HEK293 (cell line): ENCODE measurements around the gene SPON2.

Source experiments
- CTCF ChIA-PET: fragments of 350-600 bp; formaldehyde crosslinking; extraction: SDS; loops from one replicate; lab custom pipeline; 2021; ENCODE audit warnings: antibody characterized with exemption; lab: Yijun Ruan, JAX
- POLR2A ChIA-PET: fragments of 300-600 bp; formaldehyde crosslinking; extraction: SDS; loops from one replicate; lab custom pipeline; 2020; ENCODE audit warnings: antibody characterized with exemption, inconsistent platforms; lab: Yijun Ruan, JAX
- H3K27ac ChIP-seq: fragments of 200-500 bp; sonication (Bioruptor generic); 2 replicates; pipeline ENCODE4 v1.5.1; 2014; ENCODE audit warnings: low read depth, low read length, control low read depth, inconsistent platforms; ENCODE audit errors: extremely low read depth
- H3K36me3 ChIP-seq, 2 experiments: fragments of 200-500 bp in 1 of 2; sonication (Bioruptor generic) in 1 of 2; 1 replicate in 1 of 2; 2 replicates in 1 of 2; pipeline ENCODE4 v1.5.1; 2014 to 2017; ENCODE audit warnings: inconsistent platforms in 2 of 2, low read length in 2 of 2; ENCODE audit not compliant: control insufficient read depth in 2 of 2, insufficient read depth in 1 of 2
- H3K4me1 ChIP-seq: fragments of 200-500 bp; sonication (Bioruptor generic); 2 replicates; pipeline ENCODE4 v1.5.1; 2014; ENCODE audit warnings: mild to moderate bottlenecking, low read length, inconsistent platforms; ENCODE audit not compliant: control insufficient read depth, insufficient read depth
- H3K4me3 ChIP-seq: 2 replicates; pipeline ENCODE4 v1.5.1; 2011; ENCODE audit warnings: low read depth, mild to moderate bottlenecking, control low read depth, low read length, moderate library complexity
- H3K9me3 ChIP-seq: fragments of 200-500 bp; sonication (Bioruptor generic); 2 replicates; pipeline ENCODE4 v1.5.1; 2014; ENCODE audit warnings: low read depth, low read length, inconsistent platforms; ENCODE audit not compliant: control insufficient read depth, insufficient read depth
- BCL11B ChIP-seq: fragments of 450-650 bp; formaldehyde crosslinking; IDR thresholded peaks from 2 replicates; pipeline ENCODE4 v1.5.1; 2016; ENCODE audit warnings: low read depth, missing biosample characterization, missing genetic modification characterization
- FEZF1 ChIP-seq: fragments of 450-650 bp; formaldehyde crosslinking; IDR thresholded peaks from 2 replicates; pipeline ENCODE4 v1.5.1; 2016; ENCODE audit warnings: missing biosample characterization, missing genetic modification characterization
- GLIS1 ChIP-seq: fragments of 450-650 bp; formaldehyde crosslinking; IDR thresholded peaks from 2 replicates; pipeline ENCODE4 v1.5.1; 2016; ENCODE audit warnings: missing biosample characterization, missing genetic modification characterization
- INSM2 ChIP-seq: fragments of 450-650 bp; formaldehyde crosslinking; IDR thresholded peaks from 2 replicates; pipeline ENCODE4 v1.5.1; 2016; ENCODE audit warnings: missing biosample characterization, missing genetic modification characterization
- KLF16 ChIP-seq: fragments of 450-650 bp; formaldehyde crosslinking; IDR thresholded peaks from 2 replicates; pipeline ENCODE4 v1.5.1; 2017; ENCODE audit warnings: missing biosample characterization, missing genetic modification characterization
- KLF8 ChIP-seq: fragments of 450-650 bp; formaldehyde crosslinking; IDR thresholded peaks from 2 replicates; pipeline ENCODE4 v1.5.1; 2016; ENCODE audit warnings: missing biosample characterization, missing genetic modification characterization
- OVOL3 ChIP-seq: fragments of 450-650 bp; formaldehyde crosslinking; IDR thresholded peaks from 2 replicates; pipeline ENCODE4 v1.5.1; 2016; ENCODE audit warnings: missing biosample characterization, missing genetic modification characterization
- PBX3 ChIP-seq: sonication (generic); formaldehyde crosslinking; IDR thresholded peaks from 2 replicates; pipeline ENCODE4 v1.8.1; 2022; ENCODE audit warnings: mild to moderate bottlenecking, moderate library complexity, missing genetic modification reagents
- SALL2 ChIP-seq: fragments of 450-650 bp; formaldehyde crosslinking; IDR thresholded peaks from 2 replicates; pipeline ENCODE4 v1.5.0; 2017; ENCODE audit warnings: missing biosample characterization, mild to moderate bottlenecking, missing genetic modification characterization, borderline replicate concordance
- SETDB1 ChIP-seq: IDR thresholded peaks from one replicate; pipeline ENCODE4 v1.6.1; 2017; ENCODE audit warnings: mild to moderate bottlenecking, low read length, moderate library complexity, mixed read lengths; ENCODE audit not compliant: insufficient read length
- SP3 ChIP-seq: fragments of 450-650 bp; formaldehyde crosslinking; IDR thresholded peaks from 2 replicates; pipeline ENCODE4 v1.5.1; 2016; ENCODE audit warnings: missing biosample characterization, missing genetic modification characterization
- SP7 ChIP-seq: fragments of 450-650 bp; formaldehyde crosslinking; IDR thresholded peaks from 2 replicates; pipeline ENCODE4 v1.5.1; 2016; ENCODE audit warnings: missing biosample characterization, missing genetic modification characterization
- ZBTB21 ChIP-seq: fragments of 450-650 bp; formaldehyde crosslinking; IDR thresholded peaks from 2 replicates; pipeline ENCODE4 v1.5.1; 2017; ENCODE audit warnings: missing biosample characterization, missing genetic modification characterization
- ZBTB44 ChIP-seq: fragments of 450-650 bp; IDR thresholded peaks from 2 replicates; pipeline ENCODE4 v1.5.1; 2018; ENCODE audit warnings: missing biosample characterization, mild to moderate bottlenecking, missing genetic modification characterization
- ZFHX2 ChIP-seq: fragments of 450-650 bp; formaldehyde crosslinking; conservative IDR thresholded peaks from 2 replicates; pipeline ENCODE4 v1.5.1; 2016; ENCODE audit warnings: missing biosample characterization, missing genetic modification characterization
- ZNF112 ChIP-seq: fragments of 450-650 bp; formaldehyde crosslinking; IDR thresholded peaks from 2 replicates; pipeline ENCODE4 v1.5.0; 2017; ENCODE audit warnings: missing biosample characterization, missing genetic modification characterization
- ZNF140 ChIP-seq: fragments of 450-650 bp; formaldehyde crosslinking; IDR thresholded peaks from 2 replicates; pipeline ENCODE4 v1.5.1; 2016; ENCODE audit warnings: missing biosample characterization, missing genetic modification characterization
- ZNF175 ChIP-seq: fragments of 450-650 bp; formaldehyde crosslinking; IDR thresholded peaks from 2 replicates; pipeline ENCODE4 v1.5.1; 2016; ENCODE audit warnings: missing biosample characterization, missing genetic modification characterization
- ZNF202 ChIP-seq: fragments of 450-650 bp; formaldehyde crosslinking; IDR thresholded peaks from 2 replicates; pipeline ENCODE4 v1.5.1; 2016; ENCODE audit warnings: missing biosample characterization, missing genetic modification characterization, borderline replicate concordance
- ZNF366 ChIP-seq: fragments of 450-650 bp; formaldehyde crosslinking; conservative IDR thresholded peaks from 2 replicates; pipeline ENCODE4 v1.5.1; 2016; ENCODE audit warnings: missing biosample characterization, missing genetic modification characterization
- ZNF391 ChIP-seq: fragments of 450-650 bp; formaldehyde crosslinking; IDR thresholded peaks from 2 replicates; pipeline ENCODE4 v1.5.1; 2016; ENCODE audit warnings: low read depth, missing biosample characterization, missing genetic modification characterization, borderline replicate concordance
- ZNF501 ChIP-seq: fragments of 450-650 bp; formaldehyde crosslinking; IDR thresholded peaks from 2 replicates; pipeline ENCODE4 v1.5.1; 2016; ENCODE audit warnings: missing biosample characterization, missing genetic modification characterization
- ZNF521 ChIP-seq: fragments of 450-650 bp; formaldehyde crosslinking; IDR thresholded peaks from 2 replicates; pipeline ENCODE4 v1.5.1; 2017; ENCODE audit warnings: missing biosample characterization, mild to moderate bottlenecking, missing genetic modification characterization
- ZNF600 ChIP-seq: fragments of 450-650 bp; formaldehyde crosslinking; IDR thresholded peaks from 2 replicates; pipeline ENCODE4 v1.5.1; 2016; ENCODE audit warnings: missing biosample characterization, missing genetic modification characterization
- ZNF776 ChIP-seq: fragments of 450-650 bp; formaldehyde crosslinking; IDR thresholded peaks from 2 replicates; pipeline ENCODE4 v1.5.0; 2017; ENCODE audit warnings: missing biosample characterization, missing genetic modification characterization, borderline replicate concordance
- TF ChIP-seq, protein P1 (sequence below): fragments of 450-650 bp; formaldehyde crosslinking; conservative IDR thresholded peaks from 2 replicates; pipeline ENCODE4 v1.5.1; 2016; ENCODE audit warnings: low read depth, missing biosample characterization, missing genetic modification characterization
- TF ChIP-seq, protein P2 (sequence below): fragments of 450-650 bp; formaldehyde crosslinking; IDR thresholded peaks from 2 replicates; pipeline ENCODE4 v1.5.0; 2017; ENCODE audit warnings: missing biosample characterization, missing genetic modification characterization, borderline replicate concordance

Gene SPON2

DNA sequence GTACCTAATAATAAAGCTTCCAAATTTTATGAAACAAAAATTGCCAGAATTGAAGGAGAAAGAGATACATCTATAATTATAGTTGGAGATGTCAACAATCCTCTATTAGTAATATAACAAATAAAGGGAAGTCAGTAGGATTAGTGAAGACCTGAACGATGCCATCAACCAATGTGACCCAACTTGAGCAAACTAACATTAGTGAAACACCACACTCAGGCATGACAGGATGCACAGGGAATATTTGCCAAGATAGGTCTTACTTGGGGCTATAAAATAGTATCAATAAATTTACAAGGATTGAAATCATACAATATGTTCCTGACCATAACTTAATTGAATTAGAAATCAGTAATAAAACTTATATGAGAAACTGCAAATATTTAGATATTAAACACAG, 12.0 kb downstream of the SPON2 start:
- CTCF ChIA-PET: no interaction called here
- POLR2A ChIA-PET: no interaction called here
- TF ChIP-seq ZNF501 (tag by site-specific recombination): no peak
- no peak for TF ChIP-seq GLIS1
- TF ChIP-seq, protein P1, sequence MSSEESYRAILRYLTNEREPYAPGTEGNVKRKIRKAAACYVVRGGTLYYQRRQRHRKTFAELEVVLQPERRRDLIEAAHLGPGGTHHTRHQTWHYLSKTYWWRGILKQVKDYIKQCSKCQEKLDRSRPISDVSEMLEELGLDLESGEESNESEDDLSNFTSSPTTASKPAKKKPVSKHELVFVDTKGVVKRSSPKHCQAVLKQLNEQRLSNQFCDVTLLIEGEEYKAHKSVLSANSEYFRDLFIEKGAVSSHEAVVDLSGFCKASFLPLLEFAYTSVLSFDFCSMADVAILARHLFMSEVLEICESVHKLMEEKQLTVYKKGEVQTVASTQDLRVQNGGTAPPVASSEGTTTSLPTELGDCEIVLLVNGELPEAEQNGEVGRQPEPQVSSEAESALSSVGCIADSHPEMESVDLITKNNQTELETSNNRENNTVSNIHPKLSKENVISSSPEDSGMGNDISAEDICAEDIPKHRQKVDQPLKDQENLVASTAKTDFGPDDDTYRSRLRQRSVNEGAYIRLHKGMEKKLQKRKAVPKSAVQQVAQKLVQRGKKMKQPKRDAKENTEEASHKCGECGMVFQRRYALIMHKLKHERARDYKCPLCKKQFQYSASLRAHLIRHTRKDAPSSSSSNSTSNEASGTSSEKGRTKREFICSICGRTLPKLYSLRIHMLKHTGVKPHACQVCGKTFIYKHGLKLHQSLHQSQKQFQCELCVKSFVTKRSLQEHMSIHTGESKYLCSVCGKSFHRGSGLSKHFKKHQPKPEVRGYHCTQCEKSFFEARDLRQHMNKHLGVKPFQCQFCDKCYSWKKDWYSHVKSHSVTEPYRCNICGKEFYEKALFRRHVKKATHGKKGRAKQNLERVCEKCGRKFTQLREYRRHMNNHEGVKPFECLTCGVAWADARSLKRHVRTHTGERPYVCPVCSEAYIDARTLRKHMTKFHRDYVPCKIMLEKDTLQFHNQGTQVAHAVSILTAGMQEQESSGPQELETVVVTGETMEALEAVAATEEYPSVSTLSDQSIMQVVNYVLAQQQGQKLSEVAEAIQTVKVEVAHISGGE (tag by site-specific recombination): no peak
- no peak for TF ChIP-seq SP3 (tag by site-specific recombination)
- no peak for TF ChIP-seq INSM2 (tag by site-specific recombination)
- no peak for TF ChIP-seq ZNF366
- TF ChIP-seq ZNF140 (tag by site-specific recombination): no peak
- TF ChIP-seq, protein P2, sequence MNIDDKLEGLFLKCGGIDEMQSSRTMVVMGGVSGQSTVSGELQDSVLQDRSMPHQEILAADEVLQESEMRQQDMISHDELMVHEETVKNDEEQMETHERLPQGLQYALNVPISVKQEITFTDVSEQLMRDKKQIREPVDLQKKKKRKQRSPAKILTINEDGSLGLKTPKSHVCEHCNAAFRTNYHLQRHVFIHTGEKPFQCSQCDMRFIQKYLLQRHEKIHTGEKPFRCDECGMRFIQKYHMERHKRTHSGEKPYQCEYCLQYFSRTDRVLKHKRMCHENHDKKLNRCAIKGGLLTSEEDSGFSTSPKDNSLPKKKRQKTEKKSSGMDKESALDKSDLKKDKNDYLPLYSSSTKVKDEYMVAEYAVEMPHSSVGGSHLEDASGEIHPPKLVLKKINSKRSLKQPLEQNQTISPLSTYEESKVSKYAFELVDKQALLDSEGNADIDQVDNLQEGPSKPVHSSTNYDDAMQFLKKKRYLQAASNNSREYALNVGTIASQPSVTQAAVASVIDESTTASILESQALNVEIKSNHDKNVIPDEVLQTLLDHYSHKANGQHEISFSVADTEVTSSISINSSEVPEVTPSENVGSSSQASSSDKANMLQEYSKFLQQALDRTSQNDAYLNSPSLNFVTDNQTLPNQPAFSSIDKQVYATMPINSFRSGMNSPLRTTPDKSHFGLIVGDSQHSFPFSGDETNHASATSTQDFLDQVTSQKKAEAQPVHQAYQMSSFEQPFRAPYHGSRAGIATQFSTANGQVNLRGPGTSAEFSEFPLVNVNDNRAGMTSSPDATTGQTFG (tag by site-specific recombination): no peak
- TF ChIP-seq, all 188 proteins: peak for 0

DNA sequence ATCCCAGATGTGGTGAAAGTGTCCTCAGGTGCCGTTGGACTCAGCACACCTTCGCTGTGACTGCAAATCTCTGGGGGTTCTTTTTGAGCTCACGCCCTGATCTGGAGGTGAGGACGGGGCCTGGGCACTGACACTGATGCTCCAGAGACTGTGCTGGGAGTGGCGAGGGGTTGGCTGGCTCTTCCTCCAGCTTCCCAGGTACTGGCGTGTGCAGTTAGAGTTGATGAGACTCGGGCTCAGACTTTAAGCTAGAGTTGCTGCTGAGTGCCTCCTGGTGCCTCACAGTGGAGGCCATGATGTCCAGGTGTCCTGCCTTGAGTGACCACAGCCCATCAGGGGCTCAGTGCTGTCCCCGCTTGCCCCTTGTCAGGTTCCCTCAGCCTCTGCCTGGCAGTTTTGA, 16.3 kb downstream of the SPON2 start:
- ChIA-PET POLR2A (no interaction called here), CTCF (no interaction called here)
- Histone ChIP-seq H3K36me3 (no peaks in the 10 kb centered on the region), H3K9me3 (no peaks in the 10 kb centered on the region), H3K4me3 (no peak overlapping the region), H3K4me1 (no peaks in the 10 kb centered on the region), H3K27ac (no peak overlapping the region)
- TF ChIP-seq BCL11B (tag by site-specific recombination) (no peak), ZNF391 (tag by site-specific recombination) (no peak), ZNF112 (tag by site-specific recombination) (no peak), KLF16 (tag by site-specific recombination) (no peak), ZBTB21 (tag by site-specific recombination) (no peak), ZNF175 (tag by site-specific recombination) (no peak), ZNF521 (no peak), ZNF600 (tag by site-specific recombination) (no peak), SALL2 (no peak), ZNF202 (tag by site-specific recombination) (no peak), OVOL3 (tag by site-specific recombination) (no peak), ZFHX2 (tag by site-specific recombination) (no peak), PBX3 (CRISPR knock-in tag) (no peak), ZNF776 (tag by site-specific recombination) (no peak), KLF8 (tag by site-specific recombination) (no peak), SETDB1 (no peak), FEZF1 (tag by site-specific recombination) (no peak), ZBTB44 (tag by site-specific recombination) (no peak), SP7 (tag by site-specific recombination) (no peak)

More for the DNA sequence above, 12.0 kb downstream of the SPON2 start:
- H3K9me3 ChIP-seq: no peaks in the 10 kb centered on the region
- H3K36me3 ChIP-seq: no peaks in the 10 kb centered on the region
- H3K4me3 ChIP-seq: no peak overlapping the region
- no peak overlapping the region for H3K27ac ChIP-seq
- no peaks in the 10 kb centered on the region for H3K4me1 ChIP-seq
